ENCODE measurements around the gene RBBP9.
"Not testable (repeated sequence)": the region's sequence is repeated elsewhere in the genome, so short reads cannot be mapped to it uniquely, and the experiment has no call there.

The RBBP9 gene

DNA sequence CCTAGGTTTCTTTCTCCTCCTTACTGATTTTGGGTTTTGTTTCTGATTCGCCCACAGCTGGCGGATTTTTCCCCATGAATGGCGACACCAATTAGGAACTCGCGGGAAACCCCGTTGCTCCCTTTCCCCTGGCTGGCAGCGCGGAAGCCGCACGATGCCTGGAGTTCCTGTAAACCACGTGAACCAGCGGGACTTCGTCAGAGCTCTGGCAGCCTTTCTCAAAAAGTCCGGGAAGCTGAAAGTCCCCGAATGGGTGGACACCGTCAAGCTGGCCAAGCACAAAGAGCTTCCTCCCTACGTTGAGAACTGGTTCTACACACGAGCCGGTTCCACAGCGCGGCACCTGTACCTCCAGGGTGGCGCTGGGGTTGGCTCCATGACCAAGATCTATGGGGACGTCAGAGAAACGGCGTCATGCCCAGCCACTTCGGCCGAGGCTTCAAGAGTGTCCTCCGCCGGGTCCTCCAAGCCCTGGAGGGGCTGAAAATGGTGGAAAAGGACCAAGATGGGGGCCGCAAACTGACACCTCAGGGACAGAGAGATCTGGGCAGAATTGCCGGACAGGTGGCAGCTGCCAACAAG lies 7.5 kb upstream of the RBBP9 start:
- no peak for DNase-seq (ENCODE audit: low read depth in 2 of 2)

DNA sequence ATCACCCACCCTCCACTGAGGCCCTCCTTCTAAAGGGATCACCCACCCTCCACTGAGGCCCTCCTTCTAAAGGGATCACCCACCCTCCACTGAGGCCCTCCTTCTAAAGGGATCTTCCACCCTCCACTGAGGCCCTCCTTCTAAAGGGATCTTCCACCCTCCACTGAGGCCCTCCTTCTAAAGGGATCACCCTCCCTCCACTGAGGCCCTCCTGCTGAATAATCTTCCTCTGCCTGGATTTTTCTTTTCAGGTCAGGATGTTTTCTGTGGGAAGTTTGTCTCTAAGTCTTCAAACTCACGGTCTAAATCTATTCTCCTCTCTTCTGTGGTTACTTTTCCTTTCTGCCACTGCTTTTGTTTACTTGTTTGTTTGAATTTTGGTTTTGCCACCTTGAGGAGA lies 4.6 kb upstream of the RBBP9 start:
- DNase-seq (ENCODE audit: low read depth in 2 of 2), result not testable (repeated sequence)

DNA sequence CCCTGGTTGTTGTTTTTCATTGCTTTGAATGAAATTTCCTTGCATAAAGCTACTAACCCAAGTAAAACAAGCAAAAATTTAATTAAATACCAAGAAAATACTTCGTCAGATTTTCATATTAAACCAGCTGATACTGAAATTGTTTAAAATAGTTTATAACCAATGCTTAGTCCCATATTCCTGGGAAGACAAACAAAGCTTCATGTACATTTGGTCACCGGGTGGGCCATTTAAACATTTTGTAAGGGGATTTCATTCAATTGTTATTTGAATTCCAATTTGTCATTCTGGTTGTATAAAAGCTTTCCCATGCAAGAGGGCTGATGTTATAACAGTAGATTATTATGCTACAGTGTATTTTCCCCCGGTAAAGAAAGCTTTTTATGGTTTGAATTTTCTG lies 578 bp upstream of the RBBP9 start:
- no peak for DNase-seq (ENCODE audit: low read depth in 2 of 2)

DNA sequence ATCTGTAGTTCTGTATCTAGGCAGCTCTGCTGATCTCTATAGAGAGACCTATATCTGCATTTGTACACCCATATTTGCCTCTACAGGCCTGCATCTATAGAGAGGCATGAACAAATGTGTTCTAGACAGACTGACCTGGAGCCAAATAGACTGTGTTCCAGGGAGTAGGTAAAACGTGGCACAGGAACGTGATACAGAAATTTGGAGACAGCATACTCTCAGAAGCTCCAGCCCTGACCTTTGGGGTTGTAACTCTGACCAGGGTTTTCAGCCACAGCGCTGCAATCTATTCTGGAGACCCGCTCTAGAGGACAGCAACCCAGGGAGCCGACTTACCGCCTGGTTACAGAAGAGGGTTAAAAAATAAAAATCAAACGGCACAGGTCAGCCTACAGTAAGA lies 983 bp downstream of the RBBP9 start:
- no peak for DNase-seq (ENCODE audit: low read depth in 2 of 2)

DNA sequence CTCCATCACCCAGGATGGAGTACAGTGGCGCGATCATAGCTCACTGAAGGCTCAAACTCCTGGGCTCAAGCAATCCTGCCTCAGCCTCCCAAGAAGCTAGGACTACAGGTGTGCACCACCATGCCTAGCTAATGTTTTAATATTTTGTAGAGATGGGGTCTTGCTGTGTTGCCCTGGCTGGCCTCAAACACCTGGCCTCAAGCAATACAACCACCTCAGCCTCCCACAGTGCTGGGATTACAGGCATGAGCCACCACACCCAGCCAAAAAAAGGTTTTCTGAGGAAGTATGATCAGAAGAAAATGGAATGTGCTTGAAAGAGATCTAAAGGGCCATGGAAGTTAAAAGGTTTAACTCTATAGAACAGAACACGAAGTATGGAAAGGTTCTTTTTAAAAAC lies 8.7 kb downstream of the RBBP9 start:
- DNase-seq (ENCODE audit: low read depth in 2 of 2), result no peak

DNA sequence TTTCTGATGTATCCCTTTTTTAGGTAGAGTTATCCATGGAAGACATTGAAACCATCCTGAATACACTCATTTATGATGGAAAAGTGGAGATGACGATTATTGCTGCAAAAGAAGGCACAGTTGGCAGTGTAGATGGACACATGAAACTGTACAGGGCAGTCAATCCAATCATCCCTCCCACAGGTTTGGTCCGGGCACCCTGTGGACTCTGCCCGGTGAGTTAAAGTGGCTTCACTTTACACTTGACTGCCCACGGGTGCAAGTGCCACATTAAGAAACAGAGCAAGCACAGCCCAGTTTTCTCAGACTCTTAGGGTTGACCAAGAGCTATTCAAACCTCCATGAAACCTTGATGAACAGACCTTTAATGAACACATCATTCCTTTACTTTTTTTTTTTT lies 15.4 kb downstream of the RBBP9 start:
- no peak for DNase-seq (ENCODE audit: low read depth in 2 of 2)

DNA sequence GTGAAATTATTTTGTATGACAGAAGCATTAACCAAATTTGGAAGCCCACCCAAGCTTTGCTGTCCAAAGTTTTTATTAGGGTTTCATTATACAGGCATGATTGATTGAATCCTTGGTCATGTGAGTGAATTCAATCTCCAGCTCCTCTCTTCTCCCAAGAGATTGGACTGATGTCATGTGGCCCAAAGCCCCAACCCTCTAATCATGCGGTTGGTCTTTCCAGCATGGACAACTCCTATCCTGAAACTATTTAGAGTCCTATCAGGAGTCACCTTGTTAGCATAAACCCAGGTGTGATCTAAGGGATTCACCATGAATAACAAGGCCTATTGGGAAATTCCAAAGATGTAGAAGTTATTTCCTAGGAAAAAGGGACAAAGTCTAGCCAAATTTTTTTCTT lies 19.2 kb downstream of the RBBP9 start:
- no peak for DNase-seq (ENCODE audit: low read depth in 2 of 2)

DNA sequence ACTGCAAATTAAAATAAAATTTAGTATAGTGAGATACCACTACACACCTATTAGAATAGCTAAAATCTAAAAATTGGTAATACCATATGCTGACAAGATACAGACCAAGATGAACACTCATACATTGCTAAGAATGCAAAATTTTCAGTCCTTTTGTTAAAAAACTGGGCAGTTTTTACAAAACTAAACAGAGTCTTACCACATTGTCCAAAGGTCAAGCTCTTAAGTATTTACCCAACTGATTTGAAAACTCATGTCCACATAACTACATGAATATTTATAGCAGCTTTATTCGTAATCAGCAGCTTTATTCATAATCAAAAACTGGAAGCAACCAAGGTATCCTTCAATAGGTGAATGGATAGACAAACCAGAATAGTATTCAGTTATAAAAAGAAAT lies 19.8 kb downstream of the RBBP9 start:
- DNase-seq (ENCODE audit: low read depth in 2 of 2), result no peak

DNA sequence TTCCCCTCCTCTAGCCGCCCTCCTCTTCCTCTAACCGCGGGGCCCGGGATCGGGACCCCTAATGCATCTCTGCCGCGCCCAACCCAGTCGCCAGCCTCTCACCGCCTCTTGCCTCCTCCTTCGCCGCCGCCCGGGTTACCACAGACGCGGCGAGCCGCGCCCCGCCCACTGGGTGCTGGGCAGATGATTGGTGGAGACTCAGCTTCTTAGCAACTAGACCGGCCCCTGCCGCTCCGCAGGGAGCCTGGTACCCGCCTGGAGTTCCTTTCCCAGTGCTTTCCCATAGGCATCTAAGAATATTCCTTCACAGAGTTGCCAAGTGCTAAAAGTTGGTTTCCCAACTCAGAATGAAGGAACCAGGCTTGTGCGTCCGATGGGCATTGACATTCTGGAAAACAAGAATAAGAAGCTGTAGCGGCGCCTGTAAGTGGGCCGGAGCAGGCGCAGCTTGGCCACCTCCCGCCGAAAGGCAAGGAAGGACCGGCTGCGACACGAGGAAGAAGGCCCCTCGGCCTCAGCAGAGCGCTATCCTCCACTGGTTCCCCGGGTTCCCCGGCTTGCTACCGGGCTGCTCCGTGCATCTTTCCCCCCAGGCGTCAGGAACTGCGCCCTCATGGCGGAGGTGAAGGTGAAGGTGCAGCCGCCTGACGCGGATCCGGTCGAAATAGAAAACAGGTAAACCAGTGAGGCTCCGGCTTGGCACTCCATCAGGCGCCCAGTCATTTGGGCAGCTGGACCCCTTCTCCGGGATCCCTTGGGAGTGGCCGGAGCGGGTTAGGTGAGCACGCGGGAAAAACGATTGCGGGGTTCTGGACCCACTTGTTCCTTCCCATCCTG lies 29.9 kb downstream of the RBBP9 start, which contains the start of the genes DZANK1 and POLR3F:
DZANK1 (minus strand) TSS at position 137 of the 837 bp plus-strand sequence. CDS start 1,672 bp downstream, outside the sequence.
POLR3F (plus strand) TSS at position 497 of the 837 bp plus-strand sequence; CDS start at position 614, 117 bp downstream.
- DNase-seq (ENCODE audit: low read depth in 2 of 2), result peak; percentile 86 to 89

DNA sequence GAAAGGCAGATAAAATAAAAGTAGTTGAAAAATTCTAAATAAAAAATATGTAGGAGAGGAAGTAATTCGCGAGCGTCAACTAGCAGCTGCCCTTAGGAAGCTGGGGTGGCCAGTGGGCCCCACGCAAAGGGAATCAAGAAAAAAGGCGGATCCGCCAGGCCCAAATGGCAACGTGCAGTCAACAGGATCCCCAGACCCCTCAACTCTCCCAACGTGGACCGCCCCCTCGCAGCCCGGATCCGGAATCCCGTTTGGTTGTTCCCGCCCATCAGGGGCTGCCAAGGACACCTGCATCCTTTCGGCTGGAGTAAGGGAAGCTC lies 30.5 kb downstream of the RBBP9 start:
- no peak for DNase-seq (ENCODE audit: low read depth in 2 of 2)

DNA sequence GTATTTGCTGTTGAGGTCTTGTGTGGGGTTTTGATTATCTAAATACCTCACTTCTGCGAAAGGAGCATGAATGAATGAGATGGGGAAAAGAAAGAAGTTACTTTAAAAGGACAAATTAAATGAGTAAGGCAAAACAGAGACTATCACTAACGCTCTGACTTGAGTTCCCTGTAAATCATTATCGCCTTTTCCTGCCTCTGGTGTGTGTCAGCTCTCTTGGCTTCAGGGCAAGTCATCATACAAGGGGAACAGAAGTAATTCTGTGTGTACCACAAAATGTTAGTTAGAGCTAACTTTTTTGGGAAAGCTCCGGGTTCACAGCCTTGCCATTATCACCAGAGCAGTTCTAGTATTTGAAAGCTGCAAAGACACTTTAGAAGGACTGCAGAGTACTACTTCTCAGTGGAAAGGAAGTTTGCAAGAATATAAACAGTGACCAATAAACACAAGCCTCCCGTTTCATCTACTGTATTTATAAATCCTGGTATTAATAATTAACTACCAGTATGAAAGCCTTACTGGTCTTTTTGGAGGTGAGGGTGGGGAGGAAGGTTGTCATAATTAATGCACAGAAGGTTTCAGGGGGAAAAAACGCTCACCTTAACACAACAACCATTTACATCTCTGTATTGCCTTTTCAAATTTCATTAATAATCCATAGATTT lies 31.4 kb downstream of the RBBP9 start:
- DNase-seq (ENCODE audit: low read depth in 2 of 2), result no peak

DNA sequence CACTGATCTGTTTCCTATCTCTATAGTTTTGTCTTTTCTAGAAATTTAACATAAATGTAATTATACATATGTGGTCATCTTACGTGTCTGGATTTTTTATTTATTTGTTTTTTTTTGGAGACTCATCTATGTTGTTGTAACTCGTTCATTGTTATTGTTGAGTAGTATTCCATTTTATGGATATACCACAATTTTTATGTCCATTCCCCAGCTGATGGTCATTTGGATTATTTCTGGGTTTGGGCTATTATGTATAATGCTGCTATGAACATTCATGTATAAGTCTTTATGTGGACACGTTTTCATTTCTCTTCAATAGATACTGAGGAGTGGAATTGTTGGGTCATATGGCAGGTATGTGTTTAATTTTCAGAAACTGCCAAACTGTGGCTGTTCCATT lies 40.4 kb downstream of the RBBP9 start:
- DNase-seq (ENCODE audit: low read depth in 2 of 2), result no peak

DNA sequence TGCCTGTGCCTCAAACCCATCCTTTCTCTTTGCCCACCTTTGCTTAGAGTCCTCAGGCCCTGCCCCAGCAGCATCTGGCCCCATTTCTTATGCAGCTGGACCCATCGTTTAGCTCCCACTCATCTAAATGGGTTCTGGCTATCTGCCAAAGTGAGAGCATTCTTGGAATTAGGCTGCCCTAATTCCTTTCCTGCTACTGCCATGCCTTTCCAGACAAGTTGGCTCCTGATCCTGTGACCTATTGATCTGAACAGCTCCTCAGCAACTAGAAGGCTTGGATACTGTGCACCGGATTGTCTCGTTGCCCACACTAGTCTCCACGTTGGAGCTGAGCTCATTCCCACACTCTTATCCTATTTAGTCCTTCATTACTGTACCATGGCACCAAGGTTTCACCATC lies 53.1 kb downstream of the RBBP9 start:
- no peak for DNase-seq (ENCODE audit: low read depth in 2 of 2)

DNA sequence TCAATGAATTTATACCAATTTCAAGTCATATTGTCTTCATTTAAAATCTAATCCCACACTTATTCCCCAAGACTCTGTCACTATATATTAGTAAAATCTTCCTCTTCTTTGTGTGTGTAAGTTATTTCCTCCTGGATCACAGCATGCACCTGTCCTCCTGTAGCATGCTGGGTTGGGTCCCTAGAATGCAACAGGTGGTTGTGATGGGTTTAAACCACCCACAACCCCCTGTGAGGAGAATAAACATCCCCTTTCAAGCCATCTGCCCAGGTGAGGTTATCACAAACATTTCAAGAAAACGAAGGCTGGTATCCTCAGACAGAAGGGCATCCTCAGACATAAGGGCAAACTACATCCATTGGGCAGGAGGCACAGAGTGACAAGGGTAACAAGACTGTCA lies 56.6 kb downstream of the RBBP9 start:
- no peak for DNase-seq (ENCODE audit: low read depth in 2 of 2)

DNA sequence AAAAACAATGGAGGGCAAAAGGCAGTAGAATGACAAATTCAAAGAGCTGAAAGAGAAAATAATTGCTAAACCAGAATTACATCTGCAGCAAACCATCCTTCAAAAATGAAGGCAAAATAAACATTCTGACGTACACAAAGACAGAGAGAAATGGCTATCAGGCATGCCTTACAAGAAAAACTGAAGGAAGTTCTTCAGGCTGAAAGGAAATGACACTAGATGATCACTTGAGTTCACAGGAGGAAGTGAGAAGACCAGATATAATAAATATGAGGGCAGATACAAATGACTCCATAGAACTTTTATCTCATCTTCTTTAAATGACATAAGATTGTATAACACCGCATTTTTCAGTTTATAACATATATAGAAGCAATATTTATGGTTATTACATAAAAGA lies 60.2 kb downstream of the RBBP9 start:
- no peak for DNase-seq (ENCODE audit: low read depth in 2 of 2)
